NCI-H2227 (cell line): ENCODE measurements around the gene CAV2.

Experiments
- DNase-seq: peaks from one replicate; lab custom pipeline; 2025; ENCODE audit not compliant: unreplicated experiment; lab: John Stamatoyannopoulos, UW

Gene CAV2

DNA sequence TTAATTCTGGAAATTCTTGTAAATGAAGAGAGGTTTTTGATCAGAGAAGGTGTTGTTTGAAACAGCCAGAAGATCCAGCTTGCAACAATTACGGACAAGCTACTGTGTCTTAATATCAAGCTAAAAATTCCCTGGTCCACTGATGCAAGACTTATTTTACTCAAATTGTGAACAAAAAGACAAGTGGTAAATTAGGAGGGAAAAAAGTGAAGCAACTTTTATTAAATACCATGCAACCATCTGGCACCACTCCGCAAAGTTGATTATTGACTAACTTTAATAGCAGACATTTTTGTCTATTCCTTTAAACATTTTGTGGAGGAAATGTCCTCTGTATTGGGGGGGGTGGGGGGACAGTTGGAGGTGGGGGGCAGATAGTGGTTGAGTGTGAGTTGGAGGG lies 5.1 kb upstream of the CAV2 start:
- no peak for DNase-seq

DNA sequence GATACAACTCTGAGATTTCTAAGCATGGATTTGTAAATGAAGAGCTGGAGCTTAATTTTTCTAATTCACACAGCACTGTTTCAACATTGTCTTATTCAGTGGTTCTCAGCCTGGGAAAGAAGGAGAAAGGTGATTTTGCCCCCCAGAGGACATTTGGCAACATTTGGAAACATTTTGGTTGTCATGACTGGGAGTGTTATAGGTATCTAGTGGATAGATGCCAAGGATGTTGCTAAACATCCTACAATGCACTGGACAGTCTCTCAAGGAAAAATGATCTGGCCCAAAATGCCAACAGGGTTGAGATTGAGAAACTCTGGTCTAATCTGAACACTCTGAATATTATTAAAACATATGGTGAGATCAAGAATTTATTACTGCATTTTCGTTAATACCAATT lies 3.8 kb upstream of the CAV2 start:
- no peak for DNase-seq

DNA sequence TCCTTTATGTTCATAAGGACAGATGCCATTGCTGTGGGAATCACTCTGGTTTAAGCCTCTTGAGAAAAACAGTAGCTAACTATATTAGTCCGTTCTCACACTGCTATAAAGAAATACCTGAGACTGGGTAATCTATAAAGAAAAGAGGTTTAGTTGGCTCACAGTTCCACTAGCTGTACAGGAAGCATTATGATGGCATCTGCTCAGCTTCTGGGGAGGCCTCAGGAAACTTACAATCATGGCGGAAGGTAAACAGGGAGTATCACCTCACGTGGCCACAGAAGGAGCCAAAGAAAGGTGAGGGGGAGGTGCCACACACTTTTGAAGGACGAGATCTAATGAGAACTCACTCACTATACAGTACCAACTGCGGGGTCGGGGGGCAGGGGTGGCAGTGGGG lies 2.9 kb upstream of the CAV2 start:
- DNase-seq = no peak

DNA sequence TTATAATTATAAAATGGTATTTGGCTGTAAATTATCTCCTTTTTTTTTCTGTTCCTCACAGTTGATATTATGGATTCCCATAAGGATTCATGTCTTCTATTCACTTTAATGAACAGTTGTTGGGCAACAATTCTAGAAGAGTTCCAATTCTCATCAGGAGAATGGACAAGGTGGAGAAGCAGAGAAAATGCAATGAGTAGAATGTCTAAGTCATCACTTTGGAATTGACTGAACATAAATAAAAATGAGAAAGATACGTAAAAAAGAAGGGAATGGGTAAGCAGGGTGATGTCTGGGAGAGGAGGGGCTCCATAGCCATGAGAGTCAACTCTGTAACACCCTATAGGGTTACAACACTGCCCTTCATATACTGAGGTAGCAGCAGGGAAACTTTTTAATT lies 1.8 kb upstream of the CAV2 start:
- no peak for DNase-seq

DNA sequence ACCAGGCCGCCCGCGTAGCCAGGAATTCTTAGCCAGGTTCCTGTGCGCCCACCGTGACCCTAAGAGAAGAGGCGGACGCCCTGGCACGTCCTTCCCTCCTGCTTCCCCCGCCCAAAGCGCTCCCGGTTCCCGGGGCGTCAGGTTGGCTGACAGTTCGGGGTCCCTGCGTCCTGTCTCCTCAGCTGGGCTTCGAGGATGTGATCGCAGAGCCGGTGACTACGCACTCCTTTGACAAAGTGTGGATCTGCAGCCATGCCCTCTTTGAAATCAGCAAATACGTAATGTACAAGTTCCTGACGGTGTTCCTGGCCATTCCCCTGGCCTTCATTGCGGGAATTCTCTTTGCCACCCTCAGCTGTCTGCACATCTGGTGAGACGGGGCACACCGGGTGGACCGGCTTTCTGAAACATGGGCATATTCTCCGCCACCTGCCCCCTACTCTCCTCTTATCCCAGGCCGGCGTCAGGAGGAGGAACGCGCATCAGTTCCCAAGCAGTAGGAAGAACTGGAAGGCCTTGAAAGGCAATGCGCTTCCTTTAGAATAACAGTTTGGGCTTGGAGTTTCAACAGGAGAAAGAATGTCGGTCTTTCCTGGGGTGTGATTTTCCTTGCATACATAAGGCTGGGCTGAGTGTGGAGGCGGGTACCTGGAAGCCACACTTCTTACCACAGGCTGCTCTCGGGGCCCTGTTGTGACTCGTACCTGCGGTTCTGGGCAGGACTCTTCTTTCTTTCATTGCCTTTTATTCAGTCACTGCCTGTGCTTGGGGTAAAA lies 728 bp downstream of the CAV2 start:
- no peak for DNase-seq

DNA sequence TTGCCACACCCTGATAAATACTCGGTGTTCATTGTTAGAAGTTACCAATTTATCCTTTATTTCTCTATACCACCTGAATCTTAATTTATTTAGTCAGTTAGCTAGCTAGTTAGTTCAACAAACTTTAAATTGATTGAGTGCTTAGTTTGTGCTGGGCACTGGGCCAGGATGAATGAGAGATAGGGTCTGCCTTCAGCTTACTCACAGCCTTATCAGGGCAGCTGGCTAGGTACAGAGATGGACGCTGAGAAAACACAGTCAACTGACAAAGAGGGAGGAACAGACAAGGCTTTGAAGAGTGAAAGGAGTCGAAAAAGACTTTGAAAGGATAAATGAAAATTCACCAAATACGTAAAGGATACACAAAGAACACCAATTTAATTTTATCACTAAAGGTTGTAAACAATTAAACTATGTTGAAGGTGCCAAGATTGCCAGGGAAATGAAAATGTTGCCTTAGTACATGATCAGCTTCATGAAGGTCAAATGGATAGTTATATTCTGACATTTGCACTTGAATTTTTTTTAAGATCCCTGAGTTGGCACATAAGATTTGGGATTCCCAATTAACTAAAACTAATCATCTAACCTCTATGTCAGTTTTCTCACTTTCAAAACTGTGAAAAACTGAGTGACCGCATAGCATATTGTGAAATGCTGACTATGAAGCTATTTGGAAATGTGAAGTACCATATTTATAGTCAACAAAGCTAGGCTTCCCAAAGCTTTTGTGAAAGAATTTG lies 2.1 kb downstream of the CAV2 start:
- no peak for DNase-seq

DNA sequence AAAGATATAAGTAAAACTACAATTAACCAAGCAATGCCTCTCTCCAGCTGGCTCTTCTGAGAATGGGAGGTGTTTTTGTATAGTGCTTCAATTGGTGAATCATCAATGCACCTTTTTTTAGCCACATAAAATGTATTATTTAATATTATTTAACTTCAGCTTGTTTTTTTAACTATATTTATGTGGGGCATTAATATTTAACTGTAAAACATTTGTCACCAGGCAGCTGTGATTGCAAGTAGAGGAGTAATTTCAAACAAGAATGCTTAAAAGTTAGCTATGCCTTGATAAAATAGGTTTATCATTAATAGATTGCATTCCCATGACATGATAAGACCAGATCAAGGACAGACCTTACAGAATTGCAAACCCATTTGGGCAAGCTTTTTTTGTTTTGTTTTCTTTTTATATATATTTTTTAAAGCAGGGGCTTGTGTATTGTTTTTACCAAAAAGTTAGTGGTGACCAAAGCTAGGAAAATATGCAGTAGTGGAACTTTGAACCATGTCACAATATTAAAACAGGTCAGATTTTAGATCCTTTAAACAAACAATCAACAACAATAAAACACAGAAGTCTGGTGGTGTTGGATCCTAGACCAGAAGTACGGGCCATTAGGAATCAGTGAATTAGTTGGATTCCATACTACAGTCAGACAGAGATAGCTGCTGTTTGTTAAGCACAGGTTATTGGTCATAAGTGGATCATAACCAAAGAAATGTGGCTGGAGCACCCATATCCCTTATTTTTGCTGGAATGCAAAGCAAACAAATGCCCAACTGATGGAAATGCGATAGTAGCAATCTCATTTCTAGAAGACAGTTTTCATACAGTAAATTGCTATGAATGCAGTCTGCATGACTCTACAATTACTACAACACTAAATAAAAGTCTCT lies 2.9 kb downstream of the CAV2 start:
- no peak for DNase-seq

DNA sequence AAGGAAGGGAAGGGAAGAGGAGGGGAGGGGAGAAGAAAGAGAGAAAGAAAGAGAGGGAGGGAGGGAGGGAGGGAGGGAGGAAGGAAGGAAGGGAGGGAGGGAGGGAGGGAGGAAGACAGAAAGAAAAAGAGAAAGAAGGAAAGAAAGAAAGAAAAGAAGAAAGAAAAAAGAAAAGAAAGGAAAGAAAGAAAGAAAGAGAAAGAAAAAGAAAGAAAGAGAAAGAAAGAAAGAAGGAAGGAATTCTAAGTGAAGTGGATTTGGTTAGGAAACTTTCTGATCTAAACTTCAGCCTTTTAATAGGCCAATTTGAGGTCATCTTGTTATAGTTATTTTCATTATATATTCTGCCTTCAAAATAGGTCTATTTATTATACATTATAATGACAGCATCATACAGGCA lies 4.3 kb downstream of the CAV2 start:
- DNase-seq = no peak

DNA sequence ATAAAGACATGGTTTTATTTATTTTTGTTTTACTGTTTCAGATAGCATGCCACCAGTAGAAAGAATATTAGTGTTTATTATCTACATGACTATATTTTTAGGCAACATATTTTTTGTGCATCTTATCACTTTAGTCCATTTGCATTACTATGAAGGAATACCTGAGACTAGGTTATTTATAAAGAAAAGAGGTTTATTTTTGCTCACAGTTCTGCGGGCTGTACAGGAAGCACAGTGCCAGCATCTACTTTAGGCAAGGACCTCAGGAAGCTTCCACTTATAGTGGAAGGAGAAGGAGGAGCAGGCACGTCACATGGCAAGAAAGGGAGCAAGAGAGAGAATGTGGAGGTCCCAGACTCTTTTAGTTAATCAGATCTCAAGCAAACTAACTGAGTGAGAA lies 5.7 kb downstream of the CAV2 start:
- DNase-seq = no peak

DNA sequence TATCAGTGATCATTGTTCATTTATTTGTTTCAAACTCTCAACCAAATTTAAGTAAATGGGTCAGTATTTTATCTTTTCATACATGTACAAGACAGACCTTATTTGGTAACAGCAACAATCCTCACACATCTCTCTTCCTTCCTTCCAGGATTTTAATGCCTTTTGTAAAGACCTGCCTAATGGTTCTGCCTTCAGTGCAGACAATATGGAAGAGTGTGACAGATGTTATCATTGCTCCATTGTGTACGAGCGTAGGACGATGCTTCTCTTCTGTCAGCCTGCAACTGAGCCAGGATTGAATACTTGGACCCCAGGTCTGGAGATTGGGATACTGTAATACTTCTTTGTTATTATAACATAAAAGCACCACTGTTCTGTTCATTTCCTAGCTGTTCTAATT lies 6.3 kb downstream of the CAV2 start:
- DNase-seq = no peak

DNA sequence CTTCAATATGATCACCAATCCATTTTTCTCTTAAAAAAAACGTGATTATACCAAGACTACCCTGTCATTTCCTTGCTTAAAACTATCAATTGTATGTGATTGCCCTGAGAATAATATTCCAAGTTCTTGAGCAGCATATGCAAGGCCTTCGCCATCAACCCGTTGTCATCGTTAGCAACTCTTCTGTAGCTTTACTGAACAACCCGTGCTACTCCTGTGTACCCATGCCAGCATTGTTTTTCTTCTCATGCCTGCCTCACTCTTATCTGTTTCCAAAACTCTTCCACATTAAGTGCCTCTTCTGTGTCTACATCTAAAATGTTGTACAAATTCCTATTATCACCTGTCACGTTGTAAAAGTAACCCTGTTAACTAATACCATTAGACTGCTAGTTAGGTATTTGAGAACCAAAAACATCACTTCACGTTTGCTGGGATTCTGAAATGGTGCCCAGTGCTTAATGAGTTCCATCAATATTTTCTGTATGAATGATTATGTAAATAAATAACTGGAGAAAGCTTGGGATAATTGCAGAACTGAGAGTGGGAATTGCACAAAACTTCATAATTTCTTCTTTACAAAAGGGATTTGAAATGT lies 10.5 kb downstream of the CAV2 start:
- DNase-seq = no peak

DNA sequence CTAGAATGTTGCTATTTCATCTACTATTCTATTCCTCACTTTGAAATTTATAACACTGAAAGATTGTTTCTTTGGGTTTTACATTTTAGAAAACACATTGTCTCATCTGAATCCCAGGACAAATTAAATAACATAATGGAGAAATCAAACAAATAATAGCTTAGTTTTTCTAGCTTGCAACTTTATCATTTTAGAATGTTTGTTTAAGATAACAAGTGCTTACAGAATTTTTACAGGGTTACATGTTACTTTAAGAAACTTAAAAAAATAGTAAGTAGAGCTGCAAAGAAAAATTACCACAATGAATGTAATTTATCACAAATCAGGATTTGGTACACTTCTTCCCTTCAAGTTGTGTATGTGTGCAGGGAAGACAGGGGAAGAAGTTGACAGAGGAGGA lies 11.3 kb downstream of the CAV2 start:
- DNase-seq = no peak

DNA sequence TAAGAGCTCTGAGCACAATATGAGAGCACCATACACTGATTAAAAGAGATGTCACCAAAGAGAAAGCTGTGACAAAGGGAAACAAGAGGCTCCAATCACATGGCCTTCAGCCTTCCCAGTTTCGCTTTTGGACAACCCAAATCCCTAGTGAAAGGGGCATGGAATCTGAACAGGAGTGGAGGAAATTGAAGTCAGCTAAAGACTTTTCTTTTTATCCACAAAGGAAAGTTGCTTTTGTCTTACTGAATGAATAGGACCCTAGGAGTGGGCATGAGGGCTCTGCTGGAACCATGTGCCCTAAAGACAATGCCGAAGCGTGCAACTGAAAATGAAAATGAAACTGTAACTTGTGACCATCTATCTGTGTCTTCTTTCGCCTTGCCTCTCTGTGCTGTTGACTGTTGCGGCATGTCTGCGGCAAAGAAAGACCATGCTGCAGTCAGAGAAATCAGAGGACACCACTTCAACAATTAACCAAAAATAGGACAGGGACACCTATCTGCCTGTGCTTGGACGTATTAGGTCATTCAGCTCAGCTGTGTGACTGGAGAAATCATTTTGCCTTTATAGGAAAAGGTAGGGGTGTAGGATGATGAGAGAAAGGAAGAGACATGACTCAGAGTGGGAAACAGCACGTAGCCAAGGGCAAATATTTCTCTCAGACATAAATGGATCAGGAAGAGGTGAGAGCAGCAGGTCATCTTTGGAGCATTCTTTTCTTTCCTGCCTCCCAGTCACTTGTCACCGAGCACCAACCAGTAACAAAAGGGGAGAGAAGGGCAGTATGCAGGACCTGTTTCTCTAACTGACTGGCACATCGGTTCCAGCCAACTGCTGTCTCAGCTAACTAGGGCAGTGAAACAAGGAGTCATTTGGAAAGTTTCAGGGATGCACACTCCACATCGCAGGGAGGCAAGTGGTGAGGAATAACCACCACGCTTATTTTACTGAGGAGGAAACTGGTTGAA lies 12.3 kb downstream of the CAV2 start:
- no peak for DNase-seq

DNA sequence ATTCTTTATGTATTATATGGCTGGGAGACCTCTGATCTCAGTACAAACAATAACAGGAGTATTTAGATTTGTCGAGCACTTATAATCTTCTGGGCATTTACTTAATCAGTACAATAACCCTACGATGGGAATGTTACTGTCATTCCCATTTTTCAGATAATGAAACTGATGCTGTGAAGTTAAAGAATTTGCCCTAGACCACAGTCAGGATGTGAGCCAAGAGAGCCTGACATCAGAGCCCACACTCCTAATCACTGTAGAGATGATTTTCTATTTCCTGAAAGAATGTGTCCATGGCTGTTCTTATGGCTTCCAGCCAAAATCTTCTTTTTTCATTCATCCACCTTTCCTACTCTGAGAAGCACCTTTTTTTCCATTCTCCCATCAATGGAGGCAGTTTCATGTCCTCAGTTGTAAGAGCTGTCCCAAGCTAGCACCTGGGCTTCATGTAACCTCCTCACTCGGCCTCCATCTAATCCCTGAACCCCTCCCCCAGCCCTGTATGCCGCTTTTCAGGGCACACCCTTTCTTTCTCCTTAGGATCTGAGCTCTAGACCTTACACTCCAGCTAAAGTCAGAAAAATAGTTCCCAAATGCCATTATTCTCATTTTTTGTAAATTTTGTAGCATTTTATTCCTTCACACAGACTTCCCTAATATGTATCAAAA lies 13.1 kb downstream of the CAV2 start:
- DNase-seq = no peak

DNA sequence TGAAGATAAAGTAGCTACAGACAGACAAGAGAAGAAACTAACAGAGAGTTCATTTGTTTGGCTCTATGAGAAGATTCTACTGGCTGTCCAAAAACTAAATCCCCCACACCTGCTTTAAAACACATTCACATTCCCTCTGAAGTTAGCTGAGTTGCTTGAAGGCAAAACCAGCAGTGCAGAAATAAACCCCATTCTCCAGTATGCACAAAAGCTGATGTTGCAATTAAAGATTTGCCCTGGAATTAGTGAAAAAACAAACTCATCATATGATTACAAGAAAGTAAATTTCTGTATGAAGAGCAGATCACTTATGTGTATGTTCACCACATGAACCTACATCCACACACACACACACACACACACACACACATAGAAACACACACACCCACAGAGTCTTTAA lies 16.0 kb downstream of the CAV2 start:
- DNase-seq = no peak

DNA sequence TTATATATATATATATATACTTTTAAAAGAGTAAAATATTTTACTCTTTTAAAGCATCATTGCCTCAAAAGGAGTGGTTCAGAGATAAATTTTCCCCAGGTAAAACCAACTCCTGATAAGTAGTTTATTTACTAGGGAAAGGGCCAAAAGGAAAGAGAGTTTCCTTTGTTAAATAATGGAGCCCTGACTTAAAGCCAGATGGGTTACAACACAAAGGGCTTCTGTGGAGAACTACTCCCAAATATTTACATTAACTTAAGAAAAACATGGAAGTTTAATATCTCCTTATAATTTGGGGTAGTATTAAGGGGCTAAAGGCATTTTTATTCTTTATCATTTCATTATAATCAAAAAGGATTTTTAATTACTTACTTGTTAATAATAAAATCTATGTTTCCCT lies 16.8 kb downstream of the CAV2 start:
- no peak for DNase-seq

DNA sequence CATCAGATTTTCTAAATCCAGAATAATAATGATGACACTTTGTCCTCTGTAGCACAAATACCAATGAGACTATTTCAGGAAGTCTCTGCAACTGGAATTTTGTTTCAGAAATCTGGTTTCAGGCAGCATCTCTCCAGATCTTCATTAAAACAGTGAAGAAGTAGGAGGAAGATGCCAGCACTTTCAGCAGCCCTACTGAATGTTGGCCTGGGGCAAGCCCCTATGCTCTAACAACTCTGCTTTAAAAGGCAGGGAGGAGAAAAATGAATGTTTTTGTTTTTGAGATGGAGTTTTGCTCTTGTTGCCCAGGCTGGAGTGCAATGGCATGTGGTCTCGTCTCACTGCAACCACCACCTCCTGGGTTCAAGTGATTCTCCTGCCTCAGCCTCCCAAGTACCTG lies 18.1 kb downstream of the CAV2 start:
- DNase-seq = no peak

DNA sequence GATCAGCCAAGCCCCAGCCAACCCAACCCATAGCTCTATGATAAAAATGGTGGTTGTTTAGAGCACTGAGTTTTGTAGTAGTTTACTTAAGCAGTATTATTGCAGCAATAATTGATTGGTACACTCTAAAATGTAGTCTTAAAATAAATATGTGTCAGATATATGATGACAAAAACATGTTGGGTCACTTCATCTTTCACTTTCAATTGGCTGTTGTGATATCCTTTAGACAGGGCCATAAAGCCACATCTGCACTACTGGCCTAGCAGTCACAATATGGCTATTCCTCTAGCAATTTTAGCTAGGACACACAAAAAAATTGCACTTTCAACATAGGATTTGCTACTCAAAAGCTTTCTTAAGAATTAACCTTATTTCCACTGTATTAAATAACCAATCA lies 19.4 kb downstream of the CAV2 start:
- DNase-seq = no peak

DNA sequence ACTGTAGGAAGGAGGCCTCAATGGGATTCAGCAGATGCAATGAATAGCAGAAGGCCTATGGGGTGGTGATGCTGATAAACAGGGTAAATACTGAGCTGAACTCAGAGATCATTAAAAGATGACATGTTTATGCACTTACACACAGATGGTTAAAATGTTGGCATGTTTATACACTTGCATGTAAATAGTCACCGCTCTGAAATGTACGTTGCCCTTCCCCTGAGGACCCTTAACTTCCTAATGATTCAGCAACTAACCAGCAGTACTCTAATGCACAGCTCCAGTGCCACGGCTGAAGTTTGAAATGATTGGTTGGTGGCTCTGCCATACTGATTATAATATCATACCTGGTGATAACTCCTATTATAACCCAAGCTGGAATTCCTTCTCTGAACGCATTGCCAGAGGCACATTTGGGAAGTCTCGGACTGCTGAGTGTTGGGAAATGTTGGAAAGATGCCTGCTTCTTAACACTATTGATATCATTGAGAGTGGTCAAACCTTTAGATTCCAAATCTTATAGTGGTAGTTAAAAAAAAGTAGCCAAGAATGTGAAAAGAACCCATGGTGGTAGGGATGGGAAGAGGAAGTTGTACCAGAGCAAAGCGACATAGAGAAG lies 21.6 kb downstream of the CAV2 start:
- DNase-seq = no peak
